Spleen (tissue), 11 donors: ENCODE measurements around the gene ZNF385C. TPM values are rescaled to one million over a fixed set of nuclear protein-coding genes. Genes with fewer than 3 reads are reported as not detected.

Experiments used
- DNase-seq: peaks from one replicate; pipeline ENCODE4 v3.0.0-alpha.2; 2020
- H3K27ac ChIP-seq, 8 donors: fragments of 200-600 bp; sonication (generic) in 7 of 8; 1 replicate in 4 of 8; 2 replicates in 4 of 8; pipeline versions ENCODE4 v1.5.0 to v1.8.0; 2016 to 2021; ENCODE audit warnings: inconsistent platforms in 4 of 8, mild to moderate bottlenecking in 4 of 8, moderate library complexity in 1 of 8
- H3K27me3 ChIP-seq, 7 donors: fragments of 200-600 bp; sonication (generic) in 6 of 7; replicated peaks in 1 of 7; 1 replicate in 4 of 7; 2 replicates in 3 of 7; pipeline versions ENCODE4 v1.5.0 to v1.8.0; 2016 to 2021; ENCODE audit warnings: inconsistent platforms in 3 of 7, mild to moderate bottlenecking in 1 of 7
- H3K36me3 ChIP-seq, 6 donors: fragments of 200-600 bp; sonication (generic) in 5 of 6; 1 replicate in 4 of 6; 2 replicates in 2 of 6; pipeline versions ENCODE4 v1.5.0 to v1.8.0; 2016 to 2021; ENCODE audit warnings: inconsistent platforms in 2 of 6
- H3K4me1 ChIP-seq, 6 donors: fragments of 200-600 bp; sonication (generic) in 5 of 6; 1 replicate in 3 of 6; 2 replicates in 3 of 6; pipeline versions ENCODE4 v1.5.0 to v1.8.0; 2016 to 2021; ENCODE audit warnings: inconsistent platforms in 3 of 6
- H3K4me3 ChIP-seq, 8 donors: fragments of 200-600 bp; sonication (generic) in 7 of 8; 1 replicate in 4 of 8; 2 replicates in 4 of 8; pipeline versions ENCODE4 v1.5.0 to v1.8.0; 2016 to 2021; ENCODE audit warnings: inconsistent platforms in 4 of 8, mild to moderate bottlenecking in 4 of 8, moderate library complexity in 2 of 8
- H3K9me3 ChIP-seq, 8 donors: fragments of 200-600 bp; sonication (generic) in 7 of 8; 1 replicate in 4 of 8; 2 replicates in 4 of 8; pipeline versions ENCODE4 v1.5.0 to v1.8.0; 2016 to 2021; ENCODE audit warnings: inconsistent platforms in 4 of 8
- CTCF ChIP-seq, 11 experiments: fragments of 200-600 bp in 7 of 11; fragments of 450-650 bp in 4 of 11; sonication (generic) in 4 of 11; IDR thresholded peaks in 8 of 11; conservative IDR thresholded peaks in 3 of 11; 1 replicate in 7 of 11; 2 replicates in 4 of 11; pipeline versions ENCODE4 v1.4.0 to v1.8.0; 2016 to 2021; ENCODE audit warnings: antibody characterized with exemption in 11 of 11, inconsistent platforms in 4 of 11, mild to moderate bottlenecking in 1 of 11
- POLR2A ChIP-seq, 3 donors: fragments of 450-650 bp; IDR thresholded peaks; one replicate each; pipeline ENCODE4 v1.5.1; 2017; ENCODE audit warnings: antibody characterized with exemption in 3 of 3, mild to moderate bottlenecking in 1 of 3
- POLR2AphosphoS5 ChIP-seq, 3 donors: sonication (generic); formaldehyde crosslinking; IDR thresholded peaks; one replicate each; pipeline ENCODE4 v1.5.1; 2017; ENCODE audit warnings: antibody characterized with exemption in 3 of 3
- WGBS, 5 donors: extraction: QIAGEN DNeasy Blood & Tissue Kit in 3 of 5; methylation state at CpG; one replicate each; pipeline versions ENCODE4 v1.1.5 to v1.1.7; 2013 to 2018; 5-methylcytosine and 5-hydroxymethylcytosine counted together
- intact Hi-C: fragments of 100-400 bp; cut with DNase I; formaldehyde crosslinking; loops from one replicate; pipeline ENCODE4 v1.15.0; 2023; ENCODE audit warnings: low total_unique reads
- polyA plus RNA-seq, 3 donors: library from polyadenylated mRNA; stranded (reverse); fragments of 200-250 nt; gene quantifications; one replicate each; pipeline ENCODE4 v1.2.1, GENCODE V29; 2013
- total RNA-seq, 7 donors: library from RNA; depleted of rRNA in 3 of 7; stranded (reverse); fragments of >200 nt in 3 of 7; fragmentation: NEBNext Ultra II Directional in 4 of 7; extraction: Animal tissue kit (Norgen Biotek cat#: 25700) in 4 of 7; gene quantifications; one replicate each; pipeline versions ENCODE4 v1.1.0 to v1.2.1, GENCODE V29; 2016 to 2021
- donor health status: healthy with polysubstance abuse.
- donor health status: DM: no; HTN: no; CAD: no; lungs with moderate emphysema.
- donor health status: DM: no; HTN: no; CAD: no.
- donor health status: Bipolar disorder and iron deficiency.
- donor health status: healthy.
- donor health status: DM: no; HTN: no; CAD: no.
- donor health status: DM: yes; HTN: yes; CAD: no.

The ZNF385C gene
- total and polyA plus RNA-seq, 10 donors = 0.17 to 0.60 (median 0.41) TPM; not detected in 2

- Histone ChIP-seq H3K27me3 (peaks cover 0 to 19% (median 0%) of the 10 kb centered on the region in 7 donors), H3K4me3 (no peak overlapping the region), H3K4me1 (peaks cover 0 to 11% (median 5%) of the 10 kb centered on the region in 6 donors), H3K27ac (no peak overlapping the region), H3K36me3 (no peaks in the 10 kb centered on the region), H3K9me3 (no peaks in the 10 kb centered on the region)
- TF ChIP-seq POLR2AphosphoS5 (IDR thresholded peaks at IDR 0.05) = no peak
- no peak for TF ChIP-seq POLR2A (IDR thresholded peaks at IDR 0.05)
- no peak for TF ChIP-seq CTCF (IDR thresholded peaks at IDR 0.05 in 8 of 11, conservative IDR thresholded peaks at IDR 0.05 in 3 of 11)
- 55 to 80% (median 69%) methylated on average over 5 of the region's 5 CpGs for WGBS, 5 donors
- intact Hi-C loops = no loop called here
- DNase-seq = no peak
Observed at GRCh38 chr17:42038221-42038973, 59.9 kb downstream of the ZNF385C start.

GRCh38 chr17:42034059-42034458 is 64.2 kb downstream of the ZNF385C start:
- Histone ChIP-seq H3K9me3 (no peaks in the 10 kb centered on the region), H3K27me3 (peaks cover 0 to 6% (median 0%) of the 10 kb centered on the region in 7 donors), H3K36me3 (no peaks in the 10 kb centered on the region), H3K4me1 (no peaks in the 10 kb centered on the region), H3K4me3 (no peak overlapping the region), H3K27ac (no peak overlapping the region)
- no peak for TF ChIP-seq CTCF (IDR thresholded peaks at IDR 0.05 in 8 of 11, conservative IDR thresholded peaks at IDR 0.05 in 3 of 11)
- TF ChIP-seq POLR2AphosphoS5 (IDR thresholded peaks at IDR 0.05) = no peak
- no peak for TF ChIP-seq POLR2A (IDR thresholded peaks at IDR 0.05)
- no peak for DNase-seq
- intact Hi-C loops = no loop called here
- 31 to 43% (median 35%) methylated on average over 5 to 6 of the region's 6 CpGs for WGBS, 5 donors

- no peak for DNase-seq
- no peak overlapping the region for H3K4me3 ChIP-seq
- H3K9me3 ChIP-seq = no peaks in the 10 kb centered on the region
- intact Hi-C loops = no loop called here
- no peaks in the 10 kb centered on the region for H3K36me3 ChIP-seq
- H3K27me3 ChIP-seq = peaks cover 0 to 11% (median 0%) of the 10 kb centered on the region in 7 donors
- peaks cover 0 to 11% (median 0%) of the 10 kb centered on the region in 6 donors for H3K4me1 ChIP-seq
- WGBS, 5 donors = 64 to 84% (median 73%) methylated on average over 6 of the region's 6 CpGs
- peak in 1 of 3 donors; percentile 19 for TF ChIP-seq POLR2AphosphoS5 (IDR thresholded peaks at IDR 0.05)
- TF ChIP-seq CTCF (IDR thresholded peaks at IDR 0.05 in 8 of 11, conservative IDR thresholded peaks at IDR 0.05 in 3 of 11) = no peak
- TF ChIP-seq POLR2A (IDR thresholded peaks at IDR 0.05) = no peak
- H3K27ac ChIP-seq = no peak overlapping the region
Observed at GRCh38 chr17:42031584-42031983, 66.7 kb downstream of the ZNF385C start.

GRCh38 chr17:42028791-42029127 is 69.5 kb downstream of the ZNF385C start:
- 79 to 97% (median 92%) methylated on average over 3 to 7 of the region's 7 CpGs for WGBS, 5 donors
- Histone ChIP-seq H3K27me3 (peaks cover 0 to 10% (median 0%) of the 10 kb centered on the region in 7 donors), H3K4me1 (peaks cover 14 to 37% (median 19%) of the 10 kb centered on the region in 6 donors), H3K4me3 (no peak overlapping the region), H3K9me3 (no peaks in the 10 kb centered on the region), H3K27ac (no peak overlapping the region), H3K36me3 (peaks cover 0 to 9% (median 7%) of the 10 kb centered on the region in 6 donors)
- TF ChIP-seq CTCF (IDR thresholded peaks at IDR 0.05 in 8 of 11, conservative IDR thresholded peaks at IDR 0.05 in 3 of 11) (no peak), POLR2A (IDR thresholded peaks at IDR 0.05) (no peak), POLR2AphosphoS5 (IDR thresholded peaks at IDR 0.05) (no peak)
- DNase-seq = no peak
- intact Hi-C loops = no loop called here
